HepG2 (cell line): ENCODE measurements around the gene SLC28A3. TPM values are rescaled to one million over a fixed set of nuclear protein-coding genes. Genes with fewer than 3 reads are reported as not detected.

ENCODE experiments used
- ATAC-seq: fragments of 200-7000 bp; cut with Tn5 transposase; 3 replicates; pipeline ENCODE4 v1.9.1; 2020; ENCODE audit warnings: mild to moderate bottlenecking, moderate library complexity
- BruUV-seq: library from RNA; stranded (reverse); fragments of 400-500 nt; replicated peaks from 2 replicates; lab custom pipeline; 2021; lab: Mats Ljungman, UMichigan
- CTCF ChIA-PET: fragments of 300-600 bp; formaldehyde crosslinking; extraction: SDS; loops from one replicate; lab custom pipeline; 2021; ENCODE audit warnings: low total read pairs, inconsistent platforms, low intra/inter-chr PET ratio; lab: Yijun Ruan, JAX
- POLR2A ChIA-PET: fragments of 350-600 bp; sonication (Branson Sonifier 250); formaldehyde crosslinking; loops from one replicate; lab custom pipeline; 2020; ENCODE audit warnings: antibody characterized with exemption, inconsistent platforms; lab: Yijun Ruan, JAX
- DNase-seq: peaks from one replicate; pipeline ENCODE4 v3.0.0-alpha.2; 2015; ENCODE audit warnings: low spot score
- FAIRE-seq: peaks from 3 replicates; lab custom pipeline; 2011; peaks lifted over from hg19 to GRCh38; lab: Jason Lieb, UNC
- H2AFZ ChIP-seq: one replicate; pipeline ENCODE4 v1.6.1; 2011; ENCODE audit warnings: low read length, inconsistent platforms
- H3K27ac ChIP-seq: fragments of 300-600 bp; 3 replicates; pipeline ENCODE4 v1.8.0; 2011; ENCODE audit warnings: mixed run types, mild to moderate bottlenecking, mixed read lengths, low read length, inconsistent platforms; ENCODE audit not compliant: insufficient read depth; ENCODE audit errors: extremely low read length
- H3K27me3 ChIP-seq, 2 experiments: fragments of 200-600 bp in 1 of 2; 2 replicates in 1 of 2; 3 replicates in 1 of 2; pipeline versions ENCODE4 v1.6.0 to v1.8.0; 2011; ENCODE audit warnings: low read length in 2 of 2, mild to moderate bottlenecking in 2 of 2, moderate library complexity in 2 of 2, inconsistent platforms in 1 of 2; ENCODE audit not compliant: insufficient read depth in 2 of 2, control insufficient read depth in 1 of 2
- H3K36me3 ChIP-seq, 2 experiments: fragments of 200-600 bp in 1 of 2; replicated peaks in 1 of 2; 2 replicates in 1 of 2; 3 replicates in 1 of 2; pipeline versions ENCODE4 v1.5.1 to v1.8.0; 2011; ENCODE audit warnings: low read length in 2 of 2, inconsistent platforms in 1 of 2; ENCODE audit not compliant: insufficient read depth in 2 of 2, control insufficient read depth in 1 of 2
- H3K4me1 ChIP-seq: 2 replicates; pipeline ENCODE4 v1.5.1; 2012; ENCODE audit warnings: low read length, inconsistent platforms; ENCODE audit not compliant: insufficient read depth
- H3K4me2 ChIP-seq: 2 replicates; pipeline ENCODE4 v1.6.0; 2011; ENCODE audit warnings: low read depth, low read length, inconsistent platforms
- H3K4me3 ChIP-seq, 3 experiments: fragments of 200-600 bp in 1 of 3; sonication (generic), shearing (Covaris generic) in 1 of 3; replicated peaks in 1 of 3; 2 replicates each; pipeline ENCODE4 v1.5.1; 2011 to 2016; ENCODE audit warnings: low read length in 3 of 3, inconsistent platforms in 2 of 3, low read depth in 2 of 3, mild to moderate bottlenecking in 2 of 3, control low read depth in 1 of 3, mixed read lengths in 1 of 3; ENCODE audit not compliant: insufficient read depth in 1 of 3
- H3K79me2 ChIP-seq: one replicate; pipeline ENCODE4 v1.6.1; 2011; ENCODE audit warnings: low read length, inconsistent platforms; ENCODE audit not compliant: insufficient read depth
- H3K9ac ChIP-seq: 2 replicates; pipeline ENCODE4 v1.6.0; 2011; ENCODE audit warnings: mild to moderate bottlenecking, low read depth, low read length, inconsistent platforms; ENCODE audit not compliant: insufficient read depth
- H3K9me3 ChIP-seq: 2 replicates; pipeline ENCODE4 v1.5.1; 2012; ENCODE audit warnings: mild to moderate bottlenecking, low read length
- H4K20me1 ChIP-seq: 2 replicates; pipeline ENCODE4 v1.6.0; 2011; ENCODE audit warnings: inconsistent platforms, mild to moderate bottlenecking, low read length, moderate library complexity; ENCODE audit not compliant: insufficient read depth
- ATF4 ChIP-seq, 2 experiments: fragments of 450-650 bp in 1 of 2; sonication (generic) in 1 of 2; formaldehyde crosslinking; IDR thresholded peaks; 2 replicates each; pipeline versions ENCODE4 v1.5.0 to v1.8.0; 2020 to 2022; ENCODE audit warnings: mild to moderate bottlenecking in 1 of 2, missing genetic modification reagents in 1 of 2
- SNAPC5 ChIP-seq: sonication (generic); formaldehyde crosslinking; IDR thresholded peaks from 2 replicates; pipeline ENCODE4 v1.8.1; 2023; ENCODE audit warnings: mild to moderate bottlenecking, missing genetic modification reagents, borderline replicate concordance
- ZBTB4 ChIP-seq: sonication (generic); formaldehyde crosslinking; IDR thresholded peaks from 2 replicates; pipeline ENCODE4 v1.4.0; 2020; ENCODE audit warnings: missing genetic modification reagents, mild to moderate bottlenecking, borderline replicate concordance
- ZNF337 ChIP-seq: sonication (generic); formaldehyde crosslinking; IDR thresholded peaks from 2 replicates; pipeline ENCODE4 v1.5.1; 2020; ENCODE audit warnings: missing genetic modification reagents, low read depth, mild to moderate bottlenecking, borderline replicate concordance
- ZNF678 ChIP-seq: sonication (generic); formaldehyde crosslinking; IDR thresholded peaks from 2 replicates; pipeline ENCODE4 v1.4.0; 2020; ENCODE audit warnings: mild to moderate bottlenecking, missing genetic modification reagents
- ZNF687 ChIP-seq: sonication (generic); formaldehyde crosslinking; IDR thresholded peaks from 2 replicates; pipeline ENCODE4 v1.5.1; 2020; ENCODE audit warnings: mild to moderate bottlenecking, missing genetic modification reagents, moderate library complexity
- ZNF841 ChIP-seq: sonication (generic); formaldehyde crosslinking; IDR thresholded peaks from 2 replicates; pipeline ENCODE4 v1.8.1; 2023; ENCODE audit warnings: missing genetic modification reagents, borderline replicate concordance
- WGBS: methylation state at CpG from one replicate; pipeline ENCODE4 v1.1.6; 2017; ENCODE audit warnings: low lambda C conversion rate; 5-methylcytosine and 5-hydroxymethylcytosine counted together
- in situ Hi-C: cut with HindIII; loops from 2 replicates; pipeline ENCODE4 v1.10.0; 2017; ENCODE audit warnings: low pct_unique_long_range_greater_than_20kb; ENCODE audit not compliant: extremely low pct_ligation_motif_present
- intact Hi-C: fragments of 100-400 bp; cut with micrococcal nuclease; formaldehyde crosslinking; loops from one replicate; pipeline ENCODE4 v1.10.0; 2022; ENCODE audit not compliant: unreplicated experiment
- polyA plus RNA-seq, 8 experiments: library from polyadenylated mRNA; depleted of rRNA in 3 of 8; stranded (reverse) in 7 of 8; unstranded in 1 of 8; fragments of >200 nt; fragmentation: Illumina TruSeq in 4 of 8; extraction: Trizol in 4 of 8; gene quantifications; 2 replicates each; pipeline versions ENCODE4 v1.2.1 to v1.2.3, GENCODE V29; 2011 to 2016; ENCODE audit warnings: low read depth in 4 of 8, missing spikeins in 1 of 8, mixed read lengths in 1 of 8; ENCODE audit not compliant: insufficient read depth in 1 of 8
- total RNA-seq, 5 experiments: library from RNA; depleted of rRNA; stranded (reverse); fragments of >200 nt; fragmentation: Illumina TruSeq; extraction: Trizol; gene quantifications; 2 replicates each; pipeline ENCODE4 v1.2.3, GENCODE V29; 2016; ENCODE audit warnings: low read depth in 1 of 5
- TF ChIP-seq, protein P1 (sequence below): sonication (generic); formaldehyde crosslinking; IDR thresholded peaks from 2 replicates; pipeline ENCODE4 v1.9.0; 2021; ENCODE audit warnings: missing genetic modification reagents, borderline replicate concordance
- TF ChIP-seq, protein P2 (sequence below): sonication (generic); formaldehyde crosslinking; IDR thresholded peaks from 2 replicates; pipeline ENCODE4 v1.4.0; 2020; ENCODE audit warnings: mild to moderate bottlenecking, missing genetic modification reagents

Gene SLC28A3
- total and polyA plus RNA-seq, 2 of the 13 experiments (the other 11 are each of a cell fraction or from before 2014, with no cell fraction given), result not detected

GRCh38 chr9:84255696-84256095 lies 84.9 kb downstream of the SLC28A3 start:
- intact Hi-C loops, result loop anchor here (10.0 kb wide), 1 partner anchor 61 kb away; no protein-coding TSS in a partner anchor
- Histone ChIP-seq H3K4me1 (no peaks in the 10 kb centered on the region), H3K9me3 (no peaks in the 10 kb centered on the region), H3K36me3 (no peaks in the 10 kb centered on the region), H4K20me1 (no peaks in the 10 kb centered on the region), H3K4me3 (no peak overlapping the region), H3K27me3 (peaks cover 1 to 41% of the 10 kb centered on the region in 2 experiments; a peak in 4 of 5 replicates), H3K27ac (no peak overlapping the region), H3K79me2 (no peaks in the 10 kb centered on the region), H2AFZ (no peak overlapping the region), H3K9ac (no peak overlapping the region), H3K4me2 (no peak overlapping the region)
- POLR2A ChIA-PET, result no interaction called here
- DNase-seq (no peak), ATAC-seq (no peak), FAIRE-seq (no peak)
- in situ Hi-C loops, result no loop called here
- CTCF ChIA-PET, result no interaction called here
- no TSS peak for BruUV-seq
- WGBS, result 2% methylated on average over 3 of the region's 4 CpGs
- TF ChIP-seq SNAPC5 (CRISPR knock-in tag), result no peak
- TF ChIP-seq, protein P1, sequence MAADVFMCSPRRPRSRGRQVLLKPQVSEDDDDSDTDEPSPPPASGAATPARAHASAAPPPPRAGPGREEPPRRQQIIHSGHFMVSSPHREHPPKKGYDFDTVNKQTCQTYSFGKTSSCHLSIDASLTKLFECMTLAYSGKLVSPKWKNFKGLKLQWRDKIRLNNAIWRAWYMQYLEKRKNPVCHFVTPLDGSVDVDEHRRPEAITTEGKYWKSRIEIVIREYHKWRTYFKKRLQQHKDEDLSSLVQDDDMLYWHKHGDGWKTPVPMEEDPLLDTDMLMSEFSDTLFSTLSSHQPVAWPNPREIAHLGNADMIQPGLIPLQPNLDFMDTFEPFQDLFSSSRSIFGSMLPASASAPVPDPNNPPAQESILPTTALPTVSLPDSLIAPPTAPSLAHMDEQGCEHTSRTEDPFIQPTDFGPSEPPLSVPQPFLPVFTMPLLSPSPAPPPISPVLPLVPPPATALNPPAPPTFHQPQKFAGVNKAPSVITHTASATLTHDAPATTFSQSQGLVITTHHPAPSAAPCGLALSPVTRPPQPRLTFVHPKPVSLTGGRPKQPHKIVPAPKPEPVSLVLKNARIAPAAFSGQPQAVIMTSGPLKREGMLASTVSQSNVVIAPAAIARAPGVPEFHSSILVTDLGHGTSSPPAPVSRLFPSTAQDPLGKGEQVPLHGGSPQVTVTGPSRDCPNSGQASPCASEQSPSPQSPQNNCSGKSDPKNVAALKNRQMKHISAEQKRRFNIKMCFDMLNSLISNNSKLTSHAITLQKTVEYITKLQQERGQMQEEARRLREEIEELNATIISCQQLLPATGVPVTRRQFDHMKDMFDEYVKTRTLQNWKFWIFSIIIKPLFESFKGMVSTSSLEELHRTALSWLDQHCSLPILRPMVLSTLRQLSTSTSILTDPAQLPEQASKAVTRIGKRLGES (CRISPR knock-in tag), result no peak
- TF ChIP-seq ZNF678 (CRISPR knock-in tag), result no peak
- TF ChIP-seq, protein P2, sequence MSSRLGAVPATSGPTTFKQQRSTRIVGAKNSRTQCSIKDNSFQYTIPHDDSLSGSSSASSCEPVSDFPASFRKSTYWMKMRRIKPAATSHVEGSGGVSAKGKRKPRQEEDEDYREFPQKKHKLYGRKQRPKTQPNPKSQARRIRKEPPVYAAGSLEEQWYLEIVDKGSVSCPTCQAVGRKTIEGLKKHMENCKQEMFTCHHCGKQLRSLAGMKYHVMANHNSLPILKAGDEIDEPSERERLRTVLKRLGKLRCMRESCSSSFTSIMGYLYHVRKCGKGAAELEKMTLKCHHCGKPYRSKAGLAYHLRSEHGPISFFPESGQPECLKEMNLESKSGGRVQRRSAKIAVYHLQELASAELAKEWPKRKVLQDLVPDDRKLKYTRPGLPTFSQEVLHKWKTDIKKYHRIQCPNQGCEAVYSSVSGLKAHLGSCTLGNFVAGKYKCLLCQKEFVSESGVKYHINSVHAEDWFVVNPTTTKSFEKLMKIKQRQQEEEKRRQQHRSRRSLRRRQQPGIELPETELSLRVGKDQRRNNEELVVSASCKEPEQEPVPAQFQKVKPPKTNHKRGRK (CRISPR knock-in tag), result no peak
- no peak for TF ChIP-seq ATF4 (CRISPR knock-in tag; IDR thresholded peaks at IDR 0.05)
- no peak for TF ChIP-seq ZBTB4
- TF ChIP-seq ZNF687 (CRISPR knock-in tag), result no peak
- TF ChIP-seq ZNF337 (CRISPR knock-in tag), result no peak
- TF ChIP-seq ZNF841, result no peak
